ENCODE results near the gene CACNA1F.

GRCh38 chrX:49179358-49179757 lies 53.8 kb downstream of the CACNA1F start:
- TF ChIP-seq CTCF (IDR thresholded peaks at IDR 0.05) (no peak), POLR2A (IDR thresholded peaks at IDR 0.05) (no peak), POLR2AphosphoS5 (IDR thresholded peaks at IDR 0.05) (no peak)

Measured in suprapubic skin (tissue), 4 donors.